Measurements from ENCODE around the gene PTPRS.

Gene PTPRS

GRCh38 chr19:5319516-5319915 lies 21.1 kb downstream of the PTPRS start:
- TF ChIP-seq, protein P1, sequence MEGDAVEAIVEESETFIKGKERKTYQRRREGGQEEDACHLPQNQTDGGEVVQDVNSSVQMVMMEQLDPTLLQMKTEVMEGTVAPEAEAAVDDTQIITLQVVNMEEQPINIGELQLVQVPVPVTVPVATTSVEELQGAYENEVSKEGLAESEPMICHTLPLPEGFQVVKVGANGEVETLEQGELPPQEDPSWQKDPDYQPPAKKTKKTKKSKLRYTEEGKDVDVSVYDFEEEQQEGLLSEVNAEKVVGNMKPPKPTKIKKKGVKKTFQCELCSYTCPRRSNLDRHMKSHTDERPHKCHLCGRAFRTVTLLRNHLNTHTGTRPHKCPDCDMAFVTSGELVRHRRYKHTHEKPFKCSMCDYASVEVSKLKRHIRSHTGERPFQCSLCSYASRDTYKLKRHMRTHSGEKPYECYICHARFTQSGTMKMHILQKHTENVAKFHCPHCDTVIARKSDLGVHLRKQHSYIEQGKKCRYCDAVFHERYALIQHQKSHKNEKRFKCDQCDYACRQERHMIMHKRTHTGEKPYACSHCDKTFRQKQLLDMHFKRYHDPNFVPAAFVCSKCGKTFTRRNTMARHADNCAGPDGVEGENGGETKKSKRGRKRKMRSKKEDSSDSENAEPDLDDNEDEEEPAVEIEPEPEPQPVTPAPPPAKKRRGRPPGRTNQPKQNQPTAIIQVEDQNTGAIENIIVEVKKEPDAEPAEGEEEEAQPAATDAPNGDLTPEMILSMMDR (IDR thresholded peaks at IDR 0.05), result no peak

- TF ChIP-seq, protein P1 (IDR thresholded peaks at IDR 0.05), result no peak
These were observed 22.3 kb downstream of the PTPRS start for GRCh38 chr19:5318306-5318705.

DNA sequence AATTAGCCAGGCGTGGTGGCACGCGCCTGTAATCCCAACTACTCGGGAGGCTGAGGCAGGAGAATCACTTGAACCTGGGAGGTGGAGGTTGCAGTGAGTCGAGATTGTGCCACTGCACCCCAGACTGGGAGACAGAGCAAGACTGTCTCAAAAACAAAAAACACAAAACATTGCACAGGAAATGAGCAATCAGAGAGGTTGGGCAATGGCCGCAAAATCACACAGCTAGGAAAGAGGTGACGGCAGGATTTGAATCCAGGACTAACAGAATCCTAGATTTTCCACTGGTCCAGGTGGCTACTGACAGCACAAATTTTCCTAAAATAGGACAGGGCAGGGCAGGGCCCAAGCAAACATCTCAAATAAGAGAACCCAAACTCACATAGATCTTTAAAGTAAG lies 23.3 kb downstream of the PTPRS start:
- TF ChIP-seq, protein P1 (IDR thresholded peaks at IDR 0.05), result no peak

DNA sequence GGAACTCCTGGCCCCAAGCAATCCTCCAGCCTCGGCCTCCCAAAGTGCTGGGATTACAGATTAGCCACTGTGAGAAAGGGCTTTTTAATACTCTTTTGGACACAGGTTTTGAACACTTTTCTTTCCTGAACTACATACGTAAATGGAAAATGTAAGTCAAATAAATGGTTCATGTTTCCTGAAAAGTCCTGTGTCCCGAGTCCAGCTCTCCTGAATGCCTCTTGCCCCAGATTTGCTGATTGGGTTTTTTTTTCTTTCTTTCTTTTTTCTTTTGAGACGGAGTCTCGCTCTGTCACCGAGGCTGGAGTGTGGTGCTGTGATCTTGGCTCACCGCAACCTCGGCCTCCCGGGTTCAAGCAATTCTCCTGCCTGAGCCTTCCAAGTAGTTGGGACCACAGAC lies 24.5 kb downstream of the PTPRS start:
- TF ChIP-seq, protein P1 (IDR thresholded peaks at IDR 0.05), result no peak

- TF ChIP-seq, protein P1 (IDR thresholded peaks at IDR 0.05), result no peak
These were observed 25.7 kb downstream of the PTPRS start for GRCh38 chr19:5314907-5315298.

DNA sequence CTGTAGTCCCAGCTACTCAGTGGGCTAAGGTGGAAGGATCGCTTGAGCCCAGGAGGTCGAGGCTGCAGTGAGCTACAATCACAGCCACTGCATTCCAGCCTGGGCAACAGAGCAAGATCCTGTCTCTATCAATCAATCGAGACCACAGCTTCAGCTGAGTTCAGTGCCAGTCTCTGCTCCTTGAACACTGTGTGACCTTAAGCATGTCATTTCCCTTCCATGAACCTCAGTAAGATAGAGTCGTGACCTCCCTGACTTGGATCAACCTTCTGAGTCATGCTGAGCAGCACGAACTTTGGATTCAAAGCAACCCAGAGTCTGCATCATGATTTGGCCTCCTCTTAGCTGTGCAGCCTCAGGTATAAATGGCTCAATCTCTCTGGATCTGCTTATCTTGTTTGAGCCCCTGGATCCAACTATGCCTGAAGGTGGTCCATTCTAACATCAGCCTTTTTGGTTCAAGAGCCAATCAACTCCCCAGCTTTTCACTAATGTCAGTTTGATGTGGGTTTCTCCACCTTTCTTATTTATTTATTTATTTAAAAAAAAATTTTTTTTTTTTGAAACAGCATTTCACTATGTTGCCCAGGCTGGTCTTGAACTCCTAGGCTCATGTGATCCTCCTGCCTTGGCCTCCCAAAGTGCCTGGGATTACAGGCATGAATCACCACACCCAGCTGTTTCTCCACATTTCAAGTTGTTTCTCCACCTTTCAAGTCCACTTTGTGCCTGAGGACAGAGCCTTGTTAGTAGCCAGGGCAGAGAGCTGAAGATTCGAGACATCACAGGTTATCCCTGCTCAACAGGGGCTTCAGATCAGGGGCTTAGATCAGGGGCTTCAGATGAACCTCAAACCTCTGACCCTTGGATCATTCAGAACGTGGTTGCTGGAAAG lies 26.4 kb downstream of the PTPRS start:
- TF ChIP-seq, protein P1 (IDR thresholded peaks at IDR 0.05), result no peak

GRCh38 chr19:5313307-5313706 lies 27.3 kb downstream of the PTPRS start:
- TF ChIP-seq, protein P1 (IDR thresholded peaks at IDR 0.05), result no peak
